CD14-positive monocyte (primary cell): ENCODE measurements around the gene ZNF470. TPM values are rescaled to one million over a fixed set of nuclear protein-coding genes. Genes with fewer than 3 reads are reported as not detected.
A peak's percentile ranks its signal among the peaks of the same experiment; 100 is the strongest.

Experiments used
- DNase-seq, 3 donors: peaks; one replicate each; pipeline ENCODE4 v3.0.0-alpha.2; 2011 to 2022
- H2AFZ ChIP-seq: 2 replicates; pipeline ENCODE4 v1.6.0; 2012; ENCODE audit warnings: mild to moderate bottlenecking, low read depth, low read length, inconsistent platforms; ENCODE audit not compliant: insufficient read depth, poor library complexity, severe bottlenecking
- H3K27ac ChIP-seq, 2 donors: 1 replicate in 1 of 2; 2 replicates in 1 of 2; pipeline ENCODE4 v1.5.1; 2012 to 2013; ENCODE audit warnings: low read length in 2 of 2, control low read depth in 1 of 2, inconsistent platforms in 1 of 2, low read depth in 1 of 2, mild to moderate bottlenecking in 1 of 2
- H3K27me3 ChIP-seq, 2 donors: one replicate each; pipeline versions ENCODE4 v1.6.0 to v1.6.1; 2011 to 2013; ENCODE audit warnings: low read length in 2 of 2; ENCODE audit not compliant: control insufficient read depth in 2 of 2, insufficient read depth in 2 of 2
- H3K36me3 ChIP-seq, 2 donors: replicated peaks in 1 of 2; 1 replicate in 1 of 2; 2 replicates in 1 of 2; pipeline versions ENCODE4 v1.5.1 to v1.6.1; 2012 to 2013; ENCODE audit warnings: low read length in 2 of 2, control low read depth in 1 of 2, inconsistent platforms in 1 of 2, mild to moderate bottlenecking in 1 of 2; ENCODE audit not compliant: insufficient read depth in 2 of 2, control insufficient read depth in 1 of 2
- H3K4me1 ChIP-seq, 2 donors: 1 replicate in 1 of 2; 2 replicates in 1 of 2; pipeline versions ENCODE4 v1.5.1 to v1.6.1; 2012 to 2013; ENCODE audit warnings: low read length in 2 of 2, control low read depth in 1 of 2, inconsistent platforms in 1 of 2, mild to moderate bottlenecking in 1 of 2, moderate library complexity in 1 of 2; ENCODE audit not compliant: insufficient read depth in 2 of 2, control insufficient read depth in 1 of 2
- H3K4me2 ChIP-seq: replicated peaks from 2 replicates; pipeline ENCODE3; 2012; ENCODE audit warnings: low read length, moderate library complexity, mild to moderate bottlenecking; ENCODE audit not compliant: poor library complexity, severe bottlenecking; ENCODE audit errors: extremely low read depth
- H3K4me3 ChIP-seq, 3 experiments: fragments of 200-600 bp in 1 of 3; sonication (generic) in 1 of 3; replicated peaks in 1 of 3; 1 replicate in 2 of 3; 2 replicates in 1 of 3; pipeline ENCODE4 v1.5.1; 2011 to 2013; ENCODE audit warnings: low read length in 3 of 3, mild to moderate bottlenecking in 3 of 3, control low read depth in 2 of 3, low read depth in 2 of 3, inconsistent platforms in 1 of 3, moderate library complexity in 1 of 3
- H3K79me2 ChIP-seq: 2 replicates; pipeline ENCODE4 v1.6.0; 2012; ENCODE audit warnings: mild to moderate bottlenecking, control low read depth, inconsistent platforms, low read length, moderate library complexity; ENCODE audit not compliant: insufficient read depth
- H3K9ac ChIP-seq: 2 replicates; pipeline ENCODE4 v1.6.0; 2017; ENCODE audit warnings: low read length, mild to moderate bottlenecking; ENCODE audit not compliant: insufficient read depth, poor library complexity, severe bottlenecking
- H3K9me3 ChIP-seq, 2 donors: replicated peaks in 1 of 2; 1 replicate in 1 of 2; 2 replicates in 1 of 2; pipeline versions ENCODE4 v1.5.1 to v1.6.1; 2012 to 2013; ENCODE audit warnings: low read length in 2 of 2, control low read depth in 1 of 2; ENCODE audit not compliant: control insufficient read depth in 1 of 2, insufficient read depth in 1 of 2
- H4K20me1 ChIP-seq: 2 replicates; pipeline ENCODE4 v1.6.0; 2012; ENCODE audit warnings: mild to moderate bottlenecking, low read length, control low read depth, moderate library complexity; ENCODE audit not compliant: insufficient read depth
- H3K27ac Mint-ChIP-seq, 7 donors: one replicate each; pipeline ENCODE4 v1.8.0; 2020; ENCODE audit warnings: mild to moderate bottlenecking in 7 of 7, mixed read lengths in 7 of 7, moderate library complexity in 6 of 7, inconsistent platforms in 2 of 7
- H3K27me3 Mint-ChIP-seq, 3 donors: one replicate each; pipeline ENCODE4 v1.8.0; 2021 to 2022; ENCODE audit warnings: low read depth in 3 of 3, mild to moderate bottlenecking in 3 of 3, mixed read lengths in 3 of 3, moderate library complexity in 3 of 3, inconsistent platforms in 1 of 3
- H3K36me3 Mint-ChIP-seq, 2 donors: one replicate each; pipeline ENCODE4 v1.8.0; 2020; ENCODE audit warnings: mixed read lengths in 2 of 2, inconsistent platforms in 1 of 2, mild to moderate bottlenecking in 1 of 2
- H3K4me1 Mint-ChIP-seq: one replicate; pipeline ENCODE4 v1.8.0; 2020; ENCODE audit warnings: mild to moderate bottlenecking, mixed read lengths
- H3K4me3 Mint-ChIP-seq, 2 donors: one replicate each; pipeline ENCODE4 v1.8.0; 2020; ENCODE audit warnings: mild to moderate bottlenecking in 2 of 2, mixed read lengths in 2 of 2, moderate library complexity in 1 of 2
- H3K9me3 Mint-ChIP-seq, 7 donors: one replicate each; pipeline ENCODE4 v1.8.0; 2020 to 2022; ENCODE audit warnings: mixed read lengths in 7 of 7, mild to moderate bottlenecking in 6 of 7, moderate library complexity in 6 of 7, inconsistent platforms in 2 of 7
- whole genome bisulfite sequencing: methylation state at CpG from one replicate; pipeline ENCODE4 v1.1.5; 2013; ENCODE audit warnings: missing lambda C conversion rate; ENCODE audit not compliant: insufficient coverage; 5-methylcytosine and 5-hydroxymethylcytosine counted together
- intact Hi-C, 2 donors: fragments of 100-400 bp; cut with micrococcal nuclease; formaldehyde crosslinking; loops; one replicate each; pipeline versions ENCODE4 v1.15.0 to v1.15.1; 2023
- polyA minus RNA-seq: library from RNA; depleted of rRNA, polyadenylated mRNA; stranded (reverse); fragments of >200 nt; gene quantifications from 2 replicates; pipeline ENCODE4 v1.2.3, GENCODE V29; 2012
- polyA plus RNA-seq, 3 donors: library from polyadenylated mRNA; depleted of rRNA in 1 of 3; unstranded in 2 of 3; stranded (reverse) in 1 of 3; fragments of 300-500 nt in 2 of 3; fragments of >200 nt in 1 of 3; fragmentation: Illumina TruSeq in 2 of 3; gene quantifications; 1 replicate in 2 of 3; 2 replicates in 1 of 3; pipeline ENCODE4 v1.2.3, GENCODE V29; 2012 to 2021
- total RNA-seq, 12 experiments: library from RNA in 1 of 12; stranded (reverse) in 1 of 12; fragments of 120-200 nt in 1 of 12; gene quantifications; one replicate each; pipeline ENCODE4 v1.2.4 and lab custom pipeline; 2013 to 2026; ENCODE audit warnings: mixed read lengths in 6 of 12, inconsistent platforms in 1 of 12
- TF ChIP-seq, protein P1 (sequence below): fragments of 200-600 bp; IDR thresholded peaks from one replicate; pipeline ENCODE4 v1.8.0; 2022; ENCODE audit warnings: antibody characterized with exemption, mild to moderate bottlenecking

The ZNF470 gene
- total RNA-seq (2013) = 0.48 TPM
- under 1 TPM; 0.31 to 0.81 (median 0.40) TPM for polyA plus RNA-seq
- 0.28 and 0.32 TPM in 2 replicates for polyA minus RNA-seq
- total RNA-seq (lab: John Stamatoyannopoulos, UW) = 0.66 to 4.3 (median 1.3) reads per million in 11 experiments

DNA sequence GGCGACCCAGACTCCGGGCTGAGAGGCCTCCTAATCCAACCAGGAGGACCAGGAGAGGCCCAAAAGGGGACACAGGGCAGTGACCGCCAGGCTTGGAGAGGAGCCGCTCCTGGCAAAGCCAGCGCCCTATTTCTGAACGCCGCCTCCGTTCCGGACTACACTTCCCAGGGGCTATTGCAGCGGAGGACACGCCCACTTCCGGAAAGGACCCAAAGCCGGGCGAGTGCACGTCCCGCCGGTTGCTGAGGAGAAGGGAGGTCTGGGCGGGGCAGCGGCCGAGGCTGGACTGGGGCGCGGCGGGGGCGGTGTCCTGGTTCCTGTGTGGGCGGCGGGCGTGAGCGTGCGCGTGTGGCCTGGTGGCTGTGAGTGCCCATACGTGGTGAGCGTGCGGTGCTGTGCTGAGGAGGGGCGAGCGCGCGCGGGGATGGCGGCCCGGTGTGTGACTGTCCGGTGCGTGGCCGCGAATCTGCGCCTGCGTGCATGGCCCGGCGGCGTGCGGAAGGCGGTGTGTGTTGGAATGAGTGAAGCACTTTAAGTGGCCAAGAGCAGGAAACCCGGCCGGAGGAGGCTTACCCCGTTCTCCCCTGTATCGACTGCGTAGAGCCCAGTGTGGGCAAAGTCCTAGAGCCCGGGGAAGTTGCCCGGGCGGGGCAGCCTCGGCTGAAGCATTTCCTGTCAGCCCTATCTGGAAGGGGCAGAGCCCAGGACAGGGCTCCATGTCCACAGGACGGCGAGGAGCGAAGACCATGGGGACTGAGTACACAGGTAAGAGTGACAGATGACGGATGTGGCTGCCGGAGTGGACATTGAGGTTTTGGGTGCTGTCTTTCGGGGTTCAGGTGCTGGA is at the start of gene ZNF470:
Gene ZNF470, plus strand, starts transcription at position 195 of the 847 bp plus-strand sequence. CDS start 2,844 bp downstream, outside the sequence.
- WGBS = 5% methylated on average over 63 of the region's 66 CpGs
- Histone ChIP-seq H3K4me1 (peaks cover 11 to 15% of the 10 kb centered on the region in 2 donors), H3K4me3 (peak within 1 kb of the TSS; percentile 63 to 99 (median 88)), H3K79me2 (no peaks in the 10 kb centered on the region), H3K9me3 (peaks cover 54 to 85% of the 10 kb centered on the region in 2 donors), H2AFZ (peak within 1 kb of the TSS; percentile 99), H3K27ac (peak within 1 kb of the TSS; percentile 46 to 81), H3K4me2 (peak within 1 kb of the TSS; percentile 94), H4K20me1 (no peaks in the 10 kb centered on the region), H3K36me3 (peaks cover 2 to 38% of the 10 kb centered on the region in 2 donors), H3K27me3 (no peaks in the 10 kb centered on the region), H3K9ac (peak within 1 kb of the TSS; percentile 79)
- TF ChIP-seq, protein P1, sequence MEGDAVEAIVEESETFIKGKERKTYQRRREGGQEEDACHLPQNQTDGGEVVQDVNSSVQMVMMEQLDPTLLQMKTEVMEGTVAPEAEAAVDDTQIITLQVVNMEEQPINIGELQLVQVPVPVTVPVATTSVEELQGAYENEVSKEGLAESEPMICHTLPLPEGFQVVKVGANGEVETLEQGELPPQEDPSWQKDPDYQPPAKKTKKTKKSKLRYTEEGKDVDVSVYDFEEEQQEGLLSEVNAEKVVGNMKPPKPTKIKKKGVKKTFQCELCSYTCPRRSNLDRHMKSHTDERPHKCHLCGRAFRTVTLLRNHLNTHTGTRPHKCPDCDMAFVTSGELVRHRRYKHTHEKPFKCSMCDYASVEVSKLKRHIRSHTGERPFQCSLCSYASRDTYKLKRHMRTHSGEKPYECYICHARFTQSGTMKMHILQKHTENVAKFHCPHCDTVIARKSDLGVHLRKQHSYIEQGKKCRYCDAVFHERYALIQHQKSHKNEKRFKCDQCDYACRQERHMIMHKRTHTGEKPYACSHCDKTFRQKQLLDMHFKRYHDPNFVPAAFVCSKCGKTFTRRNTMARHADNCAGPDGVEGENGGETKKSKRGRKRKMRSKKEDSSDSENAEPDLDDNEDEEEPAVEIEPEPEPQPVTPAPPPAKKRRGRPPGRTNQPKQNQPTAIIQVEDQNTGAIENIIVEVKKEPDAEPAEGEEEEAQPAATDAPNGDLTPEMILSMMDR = no peak
- peak within 1 kb of the TSS; percentile 72 to 94 (median 86) for H3K27ac Mint-ChIP-seq
- peak; percentile 86 to 89 (median 88) for DNase-seq
- peaks cover 48 to 96% (median 90%) of the 10 kb centered on the region in 7 donors for H3K9me3 Mint-ChIP-seq
- H3K4me1 Mint-ChIP-seq = peaks cover 11% of the 10 kb centered on the region
- H3K4me3 Mint-ChIP-seq = peak within 1 kb of the TSS; percentile 93 to 99
- H3K36me3 Mint-ChIP-seq = peaks cover 20 to 27% of the 10 kb centered on the region in 2 donors
- H3K27me3 Mint-ChIP-seq = peaks cover 0 to 3% (median 1%) of the 10 kb centered on the region in 3 donors
- intact Hi-C loops = loop anchor here (10.0 kb wide), 1 partner anchor 163 kb away; the partner anchor contains the start of gene ZNF583 (in 2 of the 2)

DNA sequence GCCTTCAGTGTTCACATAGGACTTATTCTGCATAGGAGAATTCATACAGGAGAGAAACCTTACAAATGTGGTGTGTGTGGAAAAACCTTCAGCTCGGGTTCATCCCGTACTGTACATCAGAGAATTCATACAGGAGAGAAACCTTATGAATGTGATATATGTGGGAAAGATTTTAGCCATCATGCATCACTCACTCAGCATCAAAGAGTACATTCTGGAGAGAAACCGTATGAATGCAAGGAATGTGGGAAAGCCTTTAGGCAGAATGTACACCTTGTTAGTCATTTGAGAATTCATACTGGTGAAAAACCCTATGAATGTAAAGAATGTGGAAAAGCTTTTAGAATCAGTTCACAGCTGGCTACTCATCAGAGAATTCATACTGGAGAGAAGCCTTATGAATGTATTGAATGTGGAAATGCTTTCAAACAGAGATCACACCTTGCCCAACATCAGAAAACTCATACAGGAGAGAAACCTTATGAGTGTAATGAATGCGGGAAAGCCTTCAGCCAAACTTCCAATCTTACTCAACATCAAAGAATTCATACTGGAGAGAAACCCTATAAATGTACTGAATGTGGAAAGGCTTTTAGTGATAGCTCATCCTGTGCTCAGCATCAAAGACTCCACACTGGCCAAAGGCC is 41.9 kb upstream of the ZNF470 start:
- Histone ChIP-seq H3K9me3 (peaks cover 62 to 100% of the 10 kb centered on the region in 2 donors), H3K27me3 (no peaks in the 10 kb centered on the region), H4K20me1 (no peaks in the 10 kb centered on the region), H3K4me1 (no peaks in the 10 kb centered on the region), H2AFZ (no peak overlapping the region), H3K9ac (no peak overlapping the region), H3K4me2 (no peak overlapping the region), H3K27ac (no peak overlapping the region), H3K4me3 (peak overlapping the region in 1 of 3 experiments; percentile 43), H3K36me3 (no peaks in the 10 kb centered on the region), H3K79me2 (no peaks in the 10 kb centered on the region)
- Mint-ChIP-seq H3K9me3 (peaks cover 57 to 99% (median 91%) of the 10 kb centered on the region in 7 donors), H3K27me3 (peaks cover 0 to 2% (median 0%) of the 10 kb centered on the region in 3 donors), H3K27ac (no peak overlapping the region), H3K4me1 (no peaks in the 10 kb centered on the region), H3K36me3 (peaks cover 0 to 2% of the 10 kb centered on the region in 2 donors), H3K4me3 (no peak overlapping the region)
- intact Hi-C loops = no loop called here
- TF ChIP-seq, protein P1 = no peak
- DNase-seq = no peak
- WGBS = no CpG with 5 or more reads among the region's 4 CpGs
